Breast epithelium (tissue), 4 donors: Measurements from ENCODE around the gene TBC1D30. TPM values are rescaled to one million over a fixed set of nuclear protein-coding genes. Genes with fewer than 3 reads are reported as not detected.

Experiments used
- DNase-seq, 2 donors: peaks; one replicate each; pipeline ENCODE4 v3.0.0-alpha.2; 2019; ENCODE audit warnings: low spot score in 2 of 2
- H3K27ac ChIP-seq, 2 donors: fragments of 200-600 bp; sonication (generic) in 1 of 2; one replicate each; pipeline ENCODE4 v1.5.1; 2016 to 2019; ENCODE audit warnings: mild to moderate bottlenecking in 1 of 2
- H3K27me3 ChIP-seq, 2 donors: fragments of 200-600 bp; sonication (generic) in 1 of 2; one replicate each; pipeline versions ENCODE4 v1.5.1 to v1.6.0; 2017 to 2019; ENCODE audit warnings: control low read depth in 1 of 2, mild to moderate bottlenecking in 1 of 2
- H3K36me3 ChIP-seq: fragments of 200-600 bp; one replicate; pipeline ENCODE4 v1.5.1; 2019
- H3K4me1 ChIP-seq, 2 donors: fragments of 200-600 bp; sonication (generic); one replicate each; pipeline ENCODE4 v1.5.1; 2016 to 2019; ENCODE audit warnings: control low read depth in 1 of 2
- H3K4me3 ChIP-seq, 3 donors: fragments of 200-600 bp; sonication (generic); 1 replicate in 2 of 3; 2 replicates in 1 of 3; pipeline ENCODE4 v1.5.1; 2016 to 2019; ENCODE audit warnings: mild to moderate bottlenecking in 3 of 3, moderate library complexity in 2 of 3
- H3K9me3 ChIP-seq, 2 donors: fragments of 200-600 bp; sonication (generic) in 1 of 2; one replicate each; pipeline ENCODE4 v1.5.1; 2016 to 2019; ENCODE audit warnings: control low read depth in 1 of 2
- CTCF ChIP-seq, 3 donors: fragments of 450-650 bp; IDR thresholded peaks; one replicate each; pipeline ENCODE4 v1.5.1; 2016 to 2017; ENCODE audit warnings: antibody characterized with exemption in 3 of 3, mild to moderate bottlenecking in 3 of 3, moderate library complexity in 3 of 3
- POLR2A ChIP-seq: fragments of 450-650 bp; IDR thresholded peaks from one replicate; pipeline ENCODE4 v1.6.1; 2016; ENCODE audit warnings: antibody characterized with exemption, mild to moderate bottlenecking, moderate library complexity
- POLR2AphosphoS5 ChIP-seq, 3 donors: sonication (generic); formaldehyde crosslinking; IDR thresholded peaks; one replicate each; pipeline ENCODE4 v1.6.1; 2017; ENCODE audit warnings: antibody characterized with exemption in 3 of 3
- intact Hi-C: fragments of 100-400 bp; cut with DNase I; formaldehyde crosslinking; loops from one replicate; pipeline ENCODE4 v1.15.1; 2023; ENCODE audit warnings: low total_unique reads
- total RNA-seq, 3 donors: library from RNA; depleted of rRNA; stranded (reverse); fragments of >200 nt; gene quantifications; one replicate each; pipeline ENCODE4 v1.1.0, GENCODE V29; 2016

The TBC1D30 gene
- total RNA-seq, 3 donors from 2014 or later, result 3.2 to 16.4 (median 11.9) TPM

- intact Hi-C loops, result loop anchor here (10.0 kb wide), 1 partner anchor 341 kb away; no protein-coding TSS in a partner anchor
- no peak for DNase-seq
- no peak for TF ChIP-seq POLR2AphosphoS5 (IDR thresholded peaks at IDR 0.05)
- TF ChIP-seq POLR2A, result no peak
- TF ChIP-seq CTCF (IDR thresholded peaks at IDR 0.05), result no peak
- no peak overlapping the region for H3K27ac ChIP-seq
- H3K9me3 ChIP-seq, result no peaks in the 10 kb centered on the region
- no peaks in the 10 kb centered on the region for H3K4me1 ChIP-seq
- no peaks in the 10 kb centered on the region for H3K27me3 ChIP-seq
- H3K36me3 ChIP-seq, result no peaks in the 10 kb centered on the region
- H3K4me3 ChIP-seq, result no peak overlapping the region
Measured at GRCh38 chr12:64893961-64894360, 69.5 kb downstream of the TBC1D30 start.

DNA sequence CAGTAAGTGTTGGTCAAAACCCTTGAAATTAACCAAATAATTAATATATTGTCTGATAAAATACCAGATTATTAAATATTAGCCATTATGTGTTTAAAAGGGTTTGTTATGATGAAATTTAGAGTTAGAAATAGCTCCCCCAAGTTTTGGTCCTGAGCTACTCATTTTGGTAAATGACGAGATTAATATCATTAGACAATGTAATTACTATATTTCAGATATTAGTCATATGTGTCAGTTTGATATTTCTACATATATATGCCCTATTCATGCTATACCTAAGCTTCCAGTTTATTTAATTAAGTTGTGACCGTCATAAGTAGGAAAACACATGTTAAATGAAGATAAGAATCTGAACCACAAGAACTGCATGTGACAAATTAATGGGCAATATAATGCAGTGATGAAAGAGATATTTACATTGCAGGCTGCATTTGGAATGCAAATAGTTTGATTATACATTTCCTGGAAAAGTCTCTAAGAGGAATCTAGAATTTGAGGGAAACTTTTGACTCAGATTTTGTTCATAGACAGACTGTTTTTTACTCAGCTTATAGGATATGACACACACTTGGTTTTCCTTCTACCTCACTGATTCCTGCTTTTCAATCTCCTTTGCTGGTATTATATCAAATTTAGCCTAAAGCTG, 70.5 kb downstream of the TBC1D30 start:
- Histone ChIP-seq H3K27me3 (no peaks in the 10 kb centered on the region), H3K27ac (no peak overlapping the region), H3K4me1 (no peaks in the 10 kb centered on the region), H3K36me3 (no peaks in the 10 kb centered on the region), H3K4me3 (no peak overlapping the region), H3K9me3 (no peaks in the 10 kb centered on the region)
- DNase-seq, result no peak
- intact Hi-C loops, result loop anchor here (10.0 kb wide), 1 partner anchor 340 kb away; no protein-coding TSS in a partner anchor
- no peak for TF ChIP-seq CTCF (IDR thresholded peaks at IDR 0.05)
- TF ChIP-seq POLR2A, result no peak
- TF ChIP-seq POLR2AphosphoS5 (IDR thresholded peaks at IDR 0.05), result no peak

- intact Hi-C loops, result loop anchor here (10.0 kb wide), 1 partner anchor 339 kb away; no protein-coding TSS in a partner anchor
Measured at GRCh38 chr12:64895526-64895925, 71.1 kb downstream of the TBC1D30 start.

GRCh38 chr12:64900540-64900939, 76.1 kb downstream of the TBC1D30 start:
- Histone ChIP-seq H3K4me1 (no peaks in the 10 kb centered on the region), H3K9me3 (no peaks in the 10 kb centered on the region), H3K4me3 (no peak overlapping the region), H3K27me3 (no peaks in the 10 kb centered on the region), H3K27ac (no peak overlapping the region), H3K36me3 (no peaks in the 10 kb centered on the region)
- TF ChIP-seq CTCF (IDR thresholded peaks at IDR 0.05), result no peak
- TF ChIP-seq POLR2A, result no peak
- TF ChIP-seq POLR2AphosphoS5 (IDR thresholded peaks at IDR 0.05), result no peak
- intact Hi-C loops, result no loop called here
- DNase-seq, result no peak

More at GRCh38 chr12:64895526-64895925, 71.1 kb downstream of the TBC1D30 start:
- H3K4me3 ChIP-seq, result no peak overlapping the region
- no peaks in the 10 kb centered on the region for H3K36me3 ChIP-seq
- TF ChIP-seq CTCF (IDR thresholded peaks at IDR 0.05) (no peak), POLR2A (no peak), POLR2AphosphoS5 (IDR thresholded peaks at IDR 0.05) (no peak)
- no peaks in the 10 kb centered on the region for H3K27me3 ChIP-seq
- H3K4me1 ChIP-seq, result no peaks in the 10 kb centered on the region
- DNase-seq, result no peak
- no peaks in the 10 kb centered on the region for H3K9me3 ChIP-seq
- no peak overlapping the region for H3K27ac ChIP-seq

- no peaks in the 10 kb centered on the region for H3K9me3 ChIP-seq
- intact Hi-C loops, result no loop called here
- H3K27ac ChIP-seq, result no peak overlapping the region
- no peak for TF ChIP-seq POLR2A
- TF ChIP-seq CTCF (IDR thresholded peaks at IDR 0.05), result no peak
- no peak for TF ChIP-seq POLR2AphosphoS5 (IDR thresholded peaks at IDR 0.05)
- H3K36me3 ChIP-seq, result no peaks in the 10 kb centered on the region
- H3K4me1 ChIP-seq, result no peaks in the 10 kb centered on the region
- no peak overlapping the region for H3K4me3 ChIP-seq
- DNase-seq, result no peak
- H3K27me3 ChIP-seq, result no peaks in the 10 kb centered on the region
Measured at GRCh38 chr12:64903479-64904152, 79.2 kb downstream of the TBC1D30 start.
